ENCODE measurements around the gene PLD4.
"Not testable (repeated sequence)": the region's sequence is repeated elsewhere in the genome, so short reads cannot be mapped to it uniquely, and the experiment has no call there.

The PLD4 gene, protein sequence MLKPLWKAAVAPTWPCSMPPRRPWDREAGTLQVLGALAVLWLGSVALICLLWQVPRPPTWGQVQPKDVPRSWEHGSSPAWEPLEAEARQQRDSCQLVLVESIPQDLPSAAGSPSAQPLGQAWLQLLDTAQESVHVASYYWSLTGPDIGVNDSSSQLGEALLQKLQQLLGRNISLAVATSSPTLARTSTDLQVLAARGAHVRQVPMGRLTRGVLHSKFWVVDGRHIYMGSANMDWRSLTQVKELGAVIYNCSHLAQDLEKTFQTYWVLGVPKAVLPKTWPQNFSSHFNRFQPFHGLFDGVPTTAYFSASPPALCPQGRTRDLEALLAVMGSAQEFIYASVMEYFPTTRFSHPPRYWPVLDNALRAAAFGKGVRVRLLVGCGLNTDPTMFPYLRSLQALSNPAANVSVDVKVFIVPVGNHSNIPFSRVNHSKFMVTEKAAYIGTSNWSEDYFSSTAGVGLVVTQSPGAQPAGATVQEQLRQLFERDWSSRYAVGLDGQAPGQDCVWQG

GRCh38 chr14:104924421-104925213 is at the start of gene PLD4:
Gene PLD4 (plus strand): TSS chr14:104924879. CDS start chr14:104927141, 2,262 bp downstream.
- DNase-seq: no peak

DNA sequence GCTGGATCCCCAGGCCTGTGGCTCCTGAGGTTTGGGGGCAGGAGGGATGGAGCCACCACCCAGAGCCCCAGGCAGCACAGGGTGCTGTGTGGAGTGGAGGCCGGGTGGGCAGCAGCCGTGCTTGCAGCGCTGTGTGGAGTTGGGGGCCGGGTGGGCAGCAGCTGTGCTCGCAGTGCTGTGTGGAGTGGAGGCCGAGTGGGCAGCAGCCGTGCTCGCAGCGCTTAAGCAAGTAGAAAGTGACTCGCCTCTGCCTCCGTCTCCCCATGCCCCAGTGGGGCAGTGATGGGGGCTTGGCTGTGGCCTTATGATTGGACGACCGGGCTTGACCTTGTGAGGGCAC is 49.3 kb upstream of the PLD4 start:
- DNase-seq: no peak

- DNase-seq: no peak
These were observed 48.9 kb upstream of the PLD4 start for GRCh38 chr14:104875811-104876210.

DNA sequence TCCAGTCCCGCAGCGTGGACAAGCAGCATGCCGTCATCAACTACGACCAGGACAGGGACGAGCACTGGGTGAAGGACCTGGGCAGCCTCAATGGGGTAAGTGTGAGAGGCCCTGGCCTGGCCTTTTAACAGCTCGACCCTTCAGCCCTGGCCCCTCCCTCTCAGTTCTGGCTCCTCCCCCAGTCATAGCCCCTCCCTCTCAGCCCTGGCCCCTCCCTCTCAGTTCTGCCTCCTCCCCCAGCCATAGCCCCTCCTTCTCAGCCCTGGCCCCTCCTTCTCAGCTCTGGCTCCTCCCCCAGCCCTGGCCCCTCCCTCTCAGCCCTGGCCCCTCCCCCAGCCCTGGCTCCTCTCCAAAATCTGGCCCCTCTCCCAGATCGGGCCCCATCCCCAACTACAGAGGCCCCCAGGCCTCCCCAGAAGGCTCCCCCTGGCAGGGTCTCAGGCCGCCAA is 48.4 kb upstream of the PLD4 start:
- no peak for DNase-seq

GRCh38 chr14:104877066-104877805 is 47.4 kb upstream of the PLD4 start:
- no peak for DNase-seq

DNA sequence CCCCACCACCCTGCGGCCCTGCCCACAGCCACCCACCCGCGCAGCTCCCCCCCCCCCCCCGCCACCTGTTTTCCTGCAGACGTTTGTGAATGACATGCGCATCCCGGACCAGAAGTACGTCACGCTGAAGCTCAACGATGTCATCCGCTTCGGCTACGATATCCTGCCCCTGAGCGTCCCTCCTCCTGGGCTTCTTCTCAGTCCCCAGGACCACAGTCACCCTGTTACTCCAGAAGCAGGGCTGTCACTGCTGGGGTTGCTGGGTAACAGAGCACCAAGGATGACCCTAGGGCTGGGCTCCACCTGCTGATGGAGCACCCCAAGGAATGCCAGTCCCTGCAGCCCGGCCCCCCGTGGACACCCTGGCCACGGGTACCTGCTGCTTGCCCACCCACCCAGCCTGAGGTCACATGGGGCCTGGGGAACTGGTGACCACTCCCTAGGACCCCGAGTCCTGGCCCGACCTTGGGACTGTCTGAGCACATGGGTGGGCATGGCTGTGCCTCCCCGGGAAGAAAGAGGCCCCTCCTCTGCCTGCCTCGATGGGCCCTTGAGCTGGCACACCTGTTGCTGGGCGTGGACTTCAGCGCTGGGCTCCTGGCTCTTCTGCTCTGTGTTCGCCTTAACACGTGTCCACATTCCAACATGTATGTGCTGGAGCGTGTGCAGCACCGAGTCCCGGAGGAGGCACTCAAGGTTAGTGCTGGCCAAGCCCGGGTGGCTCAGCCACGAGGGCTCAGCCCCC is 46.7 kb upstream of the PLD4 start:
- no peak for DNase-seq

GRCh38 chr14:104878582-104878981 is 46.1 kb upstream of the PLD4 start:
- no peak for DNase-seq

DNA sequence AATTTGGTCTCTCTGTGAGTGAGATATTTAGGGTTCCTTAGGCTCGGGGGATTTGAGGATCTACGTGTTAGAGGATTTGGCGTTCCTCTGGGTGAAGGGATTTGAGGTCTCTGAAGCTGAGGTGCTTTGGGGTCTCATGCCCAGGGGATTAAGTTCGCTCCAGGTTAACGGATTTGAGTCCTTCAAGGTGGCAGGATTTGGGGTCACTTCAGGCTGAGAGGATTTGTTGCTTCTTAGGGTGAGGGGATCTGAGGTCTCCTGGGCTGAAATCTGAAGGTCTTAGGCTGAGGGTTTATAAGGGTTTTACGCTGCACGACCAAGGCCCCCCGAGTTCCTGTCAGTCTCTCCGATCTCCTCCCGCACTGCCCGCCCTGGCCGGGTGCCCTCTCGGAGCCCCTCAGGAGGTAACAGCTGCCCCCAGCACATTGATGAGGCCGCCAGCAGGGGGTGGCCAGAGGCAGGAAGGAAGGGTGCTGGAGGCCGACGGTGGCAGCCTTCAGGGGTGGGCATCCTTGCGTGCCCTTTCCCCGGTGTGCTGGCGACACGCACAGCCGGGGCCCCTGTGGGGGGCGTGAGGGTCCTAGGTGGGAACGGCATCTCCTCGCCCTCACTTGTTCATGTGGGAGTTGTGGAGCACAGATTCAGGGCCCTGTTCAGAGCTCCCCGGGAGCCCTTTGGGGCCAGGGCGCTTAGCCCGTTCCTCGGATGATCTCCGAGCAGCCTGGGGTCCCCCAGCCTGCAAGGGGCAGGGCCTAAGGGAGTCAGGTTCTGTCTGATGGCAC is 45.3 kb upstream of the PLD4 start:
- no peak for DNase-seq

GRCh38 chr14:104879983-104880565 is 44.6 kb upstream of the PLD4 start:
- DNase-seq: no peak

DNA sequence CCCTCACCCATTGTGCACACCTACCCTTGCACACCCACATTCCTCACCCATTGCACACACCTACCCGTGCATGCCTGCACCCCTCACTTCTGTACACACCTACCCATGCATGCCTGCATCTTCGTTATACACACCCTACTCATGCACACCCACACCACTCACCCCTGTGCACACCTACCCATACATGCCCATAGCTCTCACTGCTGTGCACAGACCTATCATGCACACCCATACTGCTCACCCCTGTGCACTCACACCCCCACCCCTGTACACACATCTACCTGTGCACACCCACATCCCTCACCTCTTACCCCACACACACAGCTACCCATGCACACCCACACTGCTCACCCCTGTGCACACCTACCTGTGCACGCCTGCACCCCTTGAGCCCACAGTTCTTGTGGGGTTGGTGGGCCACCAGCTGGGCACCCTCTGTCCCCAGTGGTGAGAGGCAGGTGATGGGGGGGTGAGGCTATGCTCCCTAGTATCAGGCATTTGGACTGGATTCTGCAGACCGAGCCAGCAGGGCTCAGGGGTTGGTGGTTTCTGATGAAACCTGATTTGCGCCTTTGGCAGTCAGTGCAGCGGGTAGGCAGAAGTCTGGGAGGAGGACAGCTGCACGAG is 44.0 kb upstream of the PLD4 start:
- DNase-seq: no peak

- no peak for DNase-seq
These were observed 43.2 kb upstream of the PLD4 start for GRCh38 chr14:104881369-104881979.

DNA sequence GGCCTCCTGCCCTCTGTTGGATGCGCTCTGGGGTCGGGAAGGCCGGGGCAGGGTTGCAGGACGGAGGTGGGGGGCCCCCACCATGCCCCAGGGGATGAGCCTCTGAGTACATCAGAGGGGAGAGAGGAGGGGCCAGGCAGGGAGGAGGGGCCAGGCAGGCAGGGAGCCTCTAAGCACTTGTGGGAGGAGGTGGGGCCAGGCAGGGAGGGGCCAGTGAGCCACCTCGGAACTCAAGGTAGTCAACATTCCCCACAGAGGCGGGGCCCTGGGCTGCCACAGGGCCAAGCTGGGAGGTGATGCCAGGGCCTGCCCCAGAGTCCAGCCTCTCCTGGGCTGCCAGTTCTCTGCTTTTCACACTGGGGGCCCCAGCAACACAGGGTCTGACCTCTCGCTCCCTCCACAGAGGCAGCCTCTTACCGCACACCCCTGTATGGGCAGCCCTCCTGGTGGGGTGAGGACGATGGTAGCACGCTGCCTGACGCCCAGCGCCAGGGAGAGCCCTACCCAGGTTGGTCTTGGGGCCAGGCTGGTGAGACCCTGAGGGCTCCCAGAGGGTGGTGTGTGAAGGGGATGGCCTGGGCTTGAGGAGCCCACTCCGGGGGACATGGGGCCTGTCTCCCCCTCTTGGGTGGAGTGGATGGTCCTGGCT is 42.2 kb upstream of the PLD4 start:
- DNase-seq: no peak

DNA sequence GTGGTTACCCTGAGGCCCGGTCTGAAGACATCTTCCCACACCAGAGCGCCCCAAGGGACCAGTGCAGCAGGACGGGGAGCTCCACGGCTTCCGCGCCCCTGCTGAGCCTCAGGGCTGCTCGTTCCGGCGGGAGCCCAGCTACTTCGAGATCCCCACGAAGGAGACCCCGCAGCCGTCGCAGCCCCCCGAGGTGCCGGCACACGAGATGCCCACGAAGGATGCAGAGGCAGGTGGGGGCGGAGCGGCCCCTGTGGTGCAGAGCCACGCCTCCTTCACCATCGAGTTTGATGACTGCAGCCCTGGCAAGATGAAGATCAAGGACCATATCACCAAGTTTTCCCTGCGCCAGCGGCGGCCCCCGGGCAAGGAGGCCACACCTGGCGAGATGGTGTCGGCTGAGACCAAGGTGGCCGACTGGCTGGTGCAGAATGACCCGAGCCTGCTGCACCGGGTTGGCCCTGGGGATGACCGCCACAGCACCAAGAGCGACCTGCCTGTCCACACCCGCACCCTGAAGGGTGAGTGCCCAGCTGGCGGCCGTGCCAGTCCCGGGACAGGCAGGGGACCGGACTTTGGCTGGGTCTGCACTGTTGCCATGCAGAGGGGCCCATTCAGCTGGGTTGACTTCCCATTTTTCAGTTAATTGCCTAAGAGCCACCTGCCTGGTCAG is 41.6 kb upstream of the PLD4 start:
- DNase-seq: no peak

DNA sequence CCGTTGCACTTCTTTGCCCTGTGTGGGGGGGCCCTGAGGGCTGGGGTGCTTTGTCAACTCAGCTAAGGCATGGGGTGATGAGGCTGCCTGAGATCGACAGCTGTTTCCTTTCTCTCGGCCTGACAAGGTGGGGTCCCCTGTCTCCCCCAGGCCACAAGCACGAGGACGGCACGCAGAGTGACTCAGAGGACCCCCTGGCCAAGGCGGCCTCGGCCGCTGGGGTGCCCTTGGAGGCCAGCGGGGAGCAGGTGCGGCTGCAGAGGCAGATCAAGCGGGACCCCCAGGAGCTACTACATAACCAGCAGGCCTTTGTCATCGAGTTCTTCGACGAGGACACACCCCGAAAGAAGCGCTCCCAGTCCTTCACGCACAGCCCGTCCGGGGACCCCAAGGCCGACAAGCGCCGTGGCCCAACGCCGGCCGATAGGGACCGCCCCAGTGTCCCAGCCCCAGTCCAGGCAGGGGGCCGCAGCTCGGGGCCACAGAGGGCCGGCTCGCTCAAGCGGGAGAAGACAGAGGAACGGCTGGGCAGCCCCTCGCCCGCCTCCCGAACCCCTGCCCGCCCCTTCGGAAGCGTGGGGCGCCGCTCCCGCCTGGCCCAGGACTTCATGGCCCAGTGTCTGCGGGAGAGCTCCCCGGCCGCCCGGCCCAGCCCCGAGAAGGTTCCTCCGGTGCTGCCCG is 40.9 kb upstream of the PLD4 start:
- DNase-seq: no peak

DNA sequence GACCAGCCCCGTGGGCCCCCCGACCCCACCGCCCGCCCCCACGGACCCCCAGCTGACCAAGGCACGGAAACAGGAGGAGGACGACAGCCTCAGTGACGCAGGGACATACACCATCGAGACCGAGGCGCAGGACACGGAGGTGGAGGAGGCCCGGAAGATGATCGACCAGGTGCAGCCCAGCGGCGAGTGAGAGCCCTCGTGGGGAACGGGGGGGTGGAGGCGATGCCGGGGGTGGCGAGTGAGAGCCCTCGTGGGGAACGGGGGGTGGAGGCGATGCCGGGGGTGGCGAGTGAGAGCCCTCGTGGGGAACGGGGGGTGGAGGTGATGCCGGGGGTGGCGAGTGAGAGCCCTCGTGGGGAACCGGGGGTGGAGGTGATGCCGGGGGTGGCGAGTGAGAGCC is 40.3 kb upstream of the PLD4 start:
- not testable (repeated sequence) for DNase-seq

- DNase-seq: no peak
These were observed 39.4 kb upstream of the PLD4 start for GRCh38 chr14:104885031-104885972.

Measured in hypothalamus (tissue), 51 donors.